GM19099 (cell line): ENCODE measurements around the gene GFOD2.

ENCODE experiments used
- POLR2A ChIP-seq: IDR thresholded peaks from 3 replicates; pipeline ENCODE4 v1.6.1; 2011; ENCODE audit warnings: low read depth; ENCODE audit not compliant: insufficient read length; ENCODE audit errors: extremely low read depth

GFOD2 gene

GRCh38 chr16:67649494-67649931 lies 69.6 kb downstream of the GFOD2 start:
- TF ChIP-seq POLR2A: no peak

DNA sequence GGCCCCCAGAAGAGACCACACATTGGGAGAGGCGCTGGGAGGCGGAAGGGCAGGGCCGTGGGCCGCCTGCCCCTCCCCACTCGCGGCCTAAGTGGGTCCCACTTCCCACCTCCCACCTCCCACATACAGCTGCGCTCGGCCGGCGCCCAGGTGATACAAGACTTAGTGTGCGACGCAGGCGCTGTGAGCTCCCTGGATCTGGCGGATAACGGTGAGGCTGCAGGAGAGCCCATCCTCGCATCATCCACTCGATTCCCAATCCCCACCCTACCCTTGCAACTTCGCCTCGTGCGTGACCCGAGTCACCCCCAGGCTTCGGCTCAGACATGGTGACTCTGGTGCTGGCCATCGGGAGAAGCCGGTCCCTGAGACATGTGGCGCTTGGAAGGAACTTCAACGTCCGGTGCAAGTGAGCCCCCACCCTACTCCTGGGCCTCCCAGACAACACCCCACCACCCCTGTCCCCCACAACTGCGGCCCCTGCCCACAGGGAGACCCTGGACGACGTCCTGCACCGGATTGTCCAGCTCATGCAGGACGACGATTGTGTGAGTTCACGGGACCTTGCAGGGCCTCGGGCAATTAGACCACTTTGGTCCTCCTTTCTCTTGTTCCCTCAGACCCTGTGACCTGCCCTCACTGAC lies 70.2 kb downstream of the GFOD2 start:
- no peak for TF ChIP-seq POLR2A

GRCh38 chr16:67648088-67648763 lies 70.9 kb downstream of the GFOD2 start:
- TF ChIP-seq POLR2A: no peak

GRCh38 chr16:67647681-67648080 lies 71.4 kb downstream of the GFOD2 start:
- no peak for TF ChIP-seq POLR2A

- no peak for TF ChIP-seq POLR2A
Observed at GRCh38 chr16:67647111-67647651, 71.9 kb downstream of the GFOD2 start.

DNA sequence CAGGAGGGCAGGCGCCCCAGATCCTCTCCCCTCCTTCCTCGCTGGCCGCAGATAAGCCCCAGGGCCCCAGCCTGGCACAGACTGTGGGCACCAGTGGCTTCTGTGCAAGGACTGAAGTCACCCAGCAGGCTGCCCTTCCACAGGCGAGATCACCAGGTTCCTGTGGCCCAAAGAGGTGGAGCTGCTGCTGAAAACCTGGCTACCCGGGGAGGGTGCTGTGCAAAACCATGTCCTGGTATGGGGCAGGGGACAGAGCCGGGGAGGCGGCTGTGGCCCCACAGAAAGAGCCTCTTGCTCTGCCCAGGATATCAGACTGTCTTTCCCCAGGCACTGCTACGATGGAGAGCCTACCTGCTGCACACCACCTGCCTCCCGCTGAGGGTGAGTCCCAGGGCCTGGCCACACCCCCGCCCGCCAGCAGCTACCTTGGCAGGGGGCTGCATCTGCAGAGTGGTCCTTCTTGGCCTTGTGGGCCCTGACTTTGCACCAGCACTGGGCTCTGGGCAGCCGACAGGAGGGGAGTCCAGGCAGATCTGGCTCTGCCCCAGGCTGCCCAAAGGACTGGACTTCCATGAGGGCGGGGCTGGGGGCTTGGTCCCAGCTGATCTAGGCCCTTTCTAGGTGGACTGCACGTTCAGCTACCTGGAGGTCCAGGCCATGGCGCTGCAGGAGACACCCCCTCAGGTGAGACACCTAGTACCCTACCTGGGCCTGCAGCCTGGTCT lies 73.6 kb downstream of the GFOD2 start:
- TF ChIP-seq POLR2A: no peak

DNA sequence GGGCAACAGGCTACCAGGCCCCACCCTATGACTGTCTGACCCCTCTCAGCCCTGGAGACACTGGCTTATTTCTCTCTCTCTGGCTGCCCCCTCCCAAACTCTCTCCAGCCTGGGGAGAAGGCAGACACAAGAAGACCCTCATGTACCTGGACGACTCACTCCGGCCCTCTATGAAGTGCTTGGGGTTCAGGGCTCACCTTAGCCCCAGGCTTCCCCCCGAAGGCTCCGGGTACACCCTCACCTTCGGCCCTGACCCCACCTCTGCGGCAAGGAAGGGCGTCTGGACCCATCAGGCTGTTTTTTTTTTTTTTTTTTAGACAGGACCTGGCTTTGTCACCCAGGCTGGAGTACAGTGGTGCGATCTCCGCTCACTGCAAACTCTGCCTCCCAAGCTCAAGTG lies 75.1 kb downstream of the GFOD2 start:
- TF ChIP-seq POLR2A: no peak

GRCh38 chr16:67641779-67642708 lies 77.1 kb downstream of the GFOD2 start:
- TF ChIP-seq POLR2A: no peak

- TF ChIP-seq POLR2A: no peak
Observed at GRCh38 chr16:67637625-67638024, 81.5 kb downstream of the GFOD2 start.

DNA sequence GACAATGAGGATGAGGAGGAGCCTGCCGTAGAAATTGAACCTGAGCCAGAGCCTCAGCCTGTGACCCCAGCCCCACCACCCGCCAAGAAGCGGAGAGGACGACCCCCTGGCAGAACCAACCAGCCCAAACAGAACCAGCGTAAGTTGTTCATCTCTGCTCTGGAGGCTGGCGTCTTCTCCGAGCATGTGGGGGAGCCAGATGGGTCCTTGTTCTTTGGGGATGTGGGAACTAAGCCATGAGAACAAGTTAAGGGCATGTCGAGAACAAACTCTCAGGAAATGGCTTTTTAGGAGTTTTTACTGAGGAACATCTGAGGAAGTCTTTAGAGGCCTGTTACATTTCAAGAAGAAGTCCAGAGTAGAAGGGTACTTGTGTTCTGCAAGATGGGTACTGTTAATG lies 82.4 kb downstream of the GFOD2 start:
- TF ChIP-seq POLR2A: no peak

- no peak for TF ChIP-seq POLR2A
Observed at GRCh38 chr16:67632415-67633172, 86.5 kb downstream of the GFOD2 start.

- no peak for TF ChIP-seq POLR2A
Observed at GRCh38 chr16:67628216-67628615, 90.9 kb downstream of the GFOD2 start.
